CD4-positive, alpha-beta T cell treated with Interleukin-1 beta for 1 hour (primary cell): ENCODE data around the gene MYBPC2.
"Not testable (repeated sequence)": the region's sequence is repeated elsewhere in the genome, so short reads cannot be mapped to it uniquely, and the experiment has no call there.

Experiments
- DNase-seq, 2 donors: peaks; one replicate each; pipeline ENCODE4 v3.0.0-alpha.2; 2020 to 2022

The MYBPC2 gene

DNA sequence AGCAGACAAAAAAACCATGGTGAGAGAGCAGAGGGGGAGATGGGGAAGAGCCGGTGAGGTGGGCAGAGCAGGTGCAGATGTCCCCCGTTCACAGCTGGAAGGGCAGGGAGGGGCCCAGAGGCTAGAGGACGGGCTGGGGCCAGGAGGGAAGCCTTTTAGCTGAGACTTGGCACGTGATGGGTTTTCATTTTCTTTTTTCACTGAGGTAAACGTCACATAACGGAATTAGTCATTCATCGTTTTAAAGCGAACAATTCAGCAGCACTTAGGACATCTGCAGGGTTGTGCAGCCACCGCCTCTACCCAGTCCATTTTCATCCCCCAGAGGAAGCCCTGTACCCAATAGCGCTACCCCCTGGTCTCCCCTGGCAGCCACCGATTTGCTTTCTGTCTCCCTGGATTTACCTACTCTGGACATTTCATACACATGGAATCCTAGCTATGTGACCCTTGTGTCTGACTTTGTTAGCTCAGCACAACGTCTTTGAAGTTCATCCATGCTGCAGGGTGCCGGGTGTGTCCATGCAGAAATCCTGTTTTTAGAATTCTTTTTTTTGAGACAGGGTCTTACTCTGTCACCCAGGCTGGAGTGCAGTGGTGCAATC is 27.6 kb downstream of the MYBPC2 start:
- peak in 1 of 2 donors; percentile 54 for DNase-seq

DNA sequence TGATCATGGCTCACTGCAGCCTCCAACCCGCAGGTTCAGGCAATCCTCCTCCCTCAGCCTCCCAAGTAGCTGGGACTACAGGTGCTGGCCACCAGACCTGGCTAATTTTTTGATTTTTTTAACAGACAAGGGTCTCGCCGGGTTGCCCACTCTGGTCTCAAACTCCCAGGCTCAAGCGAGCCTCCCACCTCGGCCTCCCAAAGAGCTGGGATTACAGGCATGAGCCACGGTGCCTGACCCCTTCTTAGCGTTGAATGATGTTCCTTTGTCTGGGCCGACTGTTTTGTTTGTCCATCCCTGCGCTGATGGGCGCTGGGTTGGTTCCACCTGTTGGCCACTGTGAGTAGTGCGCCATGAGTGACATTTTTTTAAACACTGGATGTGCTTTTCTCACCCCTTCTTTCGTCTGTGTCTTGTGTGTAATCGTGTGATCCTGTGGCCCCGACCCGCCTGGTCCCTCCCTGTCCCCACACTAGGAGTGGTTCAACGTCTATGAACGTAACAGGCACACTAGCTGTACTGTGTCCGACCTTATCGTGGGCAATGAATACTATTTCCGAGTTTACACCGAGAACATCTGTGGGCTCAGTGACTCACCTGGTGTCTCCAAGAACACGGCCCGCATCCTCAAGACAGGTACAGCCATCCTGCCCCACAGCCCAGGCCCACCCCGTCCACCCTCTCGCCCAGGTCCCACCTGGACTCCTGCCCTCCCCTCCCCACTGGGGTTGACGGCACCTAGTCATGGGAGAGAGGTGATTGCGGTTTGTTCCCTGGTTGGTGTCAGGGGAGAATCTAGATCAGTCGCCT is 28.6 kb downstream of the MYBPC2 start:
- peak; percentile 72 to 73 for DNase-seq

DNA sequence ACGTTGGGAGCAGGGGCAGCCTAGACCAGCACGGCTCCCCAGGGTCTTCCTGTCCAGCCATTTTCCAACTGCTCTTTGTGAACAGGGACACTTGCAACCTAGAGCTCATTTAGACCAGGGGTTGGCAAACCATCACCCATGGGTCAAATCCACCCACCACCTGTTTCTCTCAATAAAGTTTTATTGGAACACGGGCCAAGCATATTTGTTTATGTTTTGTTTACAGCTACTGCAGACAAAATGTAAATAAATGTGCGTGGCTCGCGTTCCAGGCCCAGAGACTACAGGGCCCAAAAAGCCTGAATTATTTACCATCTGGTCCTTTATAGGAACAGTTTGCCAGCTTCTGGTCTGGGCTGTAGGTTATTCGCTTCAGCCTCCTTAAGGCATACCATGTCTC is 30.3 kb downstream of the MYBPC2 start:
- DNase-seq: no peak

DNA sequence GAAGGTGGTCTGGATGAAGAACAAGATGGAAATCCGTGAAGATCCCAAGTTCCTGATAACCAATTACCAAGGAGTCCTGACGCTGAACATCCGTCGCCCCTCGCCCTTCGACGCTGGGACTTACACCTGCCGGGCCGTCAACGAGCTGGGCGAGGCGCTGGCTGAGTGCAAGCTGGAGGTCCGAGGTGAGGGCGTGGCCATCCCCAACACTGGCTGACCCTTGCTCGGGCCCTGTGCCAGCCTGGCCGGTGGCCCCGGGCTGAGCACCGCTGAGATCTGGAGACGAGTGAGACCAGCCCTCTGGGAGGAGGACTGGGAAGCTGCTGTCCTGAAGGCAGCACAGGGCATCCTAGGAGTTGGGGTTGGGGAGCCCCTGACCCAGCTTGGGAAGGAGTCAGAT is 31.7 kb downstream of the MYBPC2 start:
- no peak for DNase-seq

DNA sequence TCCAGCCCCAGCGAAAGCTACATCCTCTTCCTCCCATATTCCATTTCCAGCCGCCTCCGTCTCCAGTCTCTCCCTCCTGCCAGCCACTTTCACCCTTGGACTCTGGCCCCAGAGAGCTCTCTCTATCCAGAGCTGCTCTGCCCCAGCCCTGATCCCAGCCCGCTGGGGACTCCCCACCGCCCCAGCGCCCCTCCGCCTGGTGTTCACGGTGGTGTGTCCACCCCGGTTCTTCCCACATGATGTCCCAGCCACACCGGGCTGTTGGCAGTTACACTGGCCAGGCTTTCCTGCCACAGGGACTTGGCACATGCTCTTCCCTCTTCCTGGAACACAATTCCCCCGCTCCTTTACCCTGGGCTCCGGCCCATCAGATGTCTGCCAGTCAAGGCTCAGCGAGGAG is 32.3 kb downstream of the MYBPC2 start:
- DNase-seq: no peak

DNA sequence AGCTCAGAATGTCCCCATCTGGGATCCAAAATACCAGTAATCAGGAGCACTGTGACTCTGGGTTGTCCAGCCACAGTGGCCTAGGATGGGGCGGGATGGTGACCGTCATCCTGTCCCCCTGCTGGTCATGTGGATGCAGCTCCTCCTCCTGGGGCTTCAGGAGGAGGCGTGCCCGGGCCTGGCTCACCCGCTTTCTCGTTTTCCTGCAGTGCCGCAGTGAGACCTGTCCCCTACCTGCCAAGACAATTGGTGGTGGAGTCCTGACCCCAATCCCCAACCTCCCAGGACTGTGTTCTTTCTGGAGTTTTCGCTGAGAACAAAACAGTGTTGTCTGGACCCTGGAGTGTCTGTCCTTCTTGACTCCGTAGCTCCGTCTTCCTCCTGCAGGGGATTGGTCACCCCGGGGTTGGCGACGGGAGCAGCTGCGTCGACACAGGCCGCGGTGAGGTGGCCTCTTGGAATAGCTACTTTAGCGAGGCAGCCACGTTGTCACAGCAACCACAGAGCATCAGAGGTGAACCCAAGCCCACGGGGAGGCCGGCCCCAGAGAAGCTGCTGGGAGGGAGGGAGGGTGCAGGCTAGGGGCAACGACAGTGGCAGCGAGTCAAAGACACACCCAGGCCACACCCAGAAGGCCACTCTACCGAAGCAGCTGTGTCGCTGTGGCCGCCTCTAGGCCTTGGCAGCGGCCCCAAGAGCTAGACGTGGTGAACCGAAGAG is 33.5 kb downstream of the MYBPC2 start:
- DNase-seq: no peak

DNA sequence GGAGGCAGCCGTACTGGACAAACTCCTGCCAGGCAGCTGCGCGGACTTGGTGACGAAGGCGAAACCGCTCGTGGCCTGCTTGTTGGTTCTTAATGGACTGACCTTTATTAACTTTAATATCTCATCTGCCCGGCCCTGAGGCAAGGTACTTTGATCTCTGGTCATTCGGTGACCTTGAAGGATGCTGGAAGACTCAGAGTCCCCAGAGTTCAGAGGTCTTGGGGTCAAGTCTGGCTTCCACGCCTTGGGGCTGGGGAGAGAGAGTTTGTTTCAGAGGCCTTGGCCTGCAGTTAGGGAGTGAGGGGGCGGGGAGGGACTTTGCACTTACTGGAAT is 34.0 kb downstream of the MYBPC2 start:
- no peak for DNase-seq

DNA sequence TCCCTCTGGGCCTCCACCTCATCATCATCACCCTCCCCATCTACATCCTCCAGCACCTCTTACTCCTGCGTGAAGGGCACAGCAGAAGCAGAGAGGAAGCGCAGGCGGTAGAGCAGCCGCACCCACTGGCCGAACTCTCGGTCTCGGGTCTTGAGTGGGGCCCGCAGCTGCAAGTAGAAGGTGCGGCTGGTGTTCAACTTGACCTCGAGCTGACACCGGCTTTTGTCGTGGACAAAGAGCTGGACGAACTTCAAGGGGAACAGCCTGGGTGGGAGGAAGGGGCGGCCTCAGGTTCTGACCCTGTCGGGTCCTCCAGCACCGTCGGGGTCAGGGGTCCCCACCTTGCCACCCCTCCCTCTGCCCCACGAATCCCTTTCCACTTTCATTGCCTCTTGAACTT is 34.9 kb downstream of the MYBPC2 start:
- DNase-seq: no peak

DNA sequence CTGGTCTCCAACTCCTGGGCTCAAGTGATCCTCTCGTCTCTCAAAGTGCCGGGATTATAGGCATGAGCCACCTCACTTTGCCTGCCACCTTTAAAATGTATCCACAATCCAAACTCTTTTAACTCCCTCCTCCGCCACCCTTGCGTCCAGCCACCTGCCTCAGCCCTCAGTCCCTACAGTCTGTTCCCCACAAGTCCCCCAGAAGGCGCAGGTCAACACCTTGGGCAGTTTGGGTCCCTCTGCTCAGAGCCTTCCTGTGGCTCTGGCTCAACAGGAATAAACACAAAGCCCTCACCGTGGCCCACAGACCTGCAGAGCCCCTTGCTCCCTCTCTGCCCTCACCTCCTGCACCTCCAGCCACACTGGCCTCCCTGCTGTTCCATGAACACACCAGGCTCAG is 36.1 kb downstream of the MYBPC2 start:
- DNase-seq: no peak

DNA sequence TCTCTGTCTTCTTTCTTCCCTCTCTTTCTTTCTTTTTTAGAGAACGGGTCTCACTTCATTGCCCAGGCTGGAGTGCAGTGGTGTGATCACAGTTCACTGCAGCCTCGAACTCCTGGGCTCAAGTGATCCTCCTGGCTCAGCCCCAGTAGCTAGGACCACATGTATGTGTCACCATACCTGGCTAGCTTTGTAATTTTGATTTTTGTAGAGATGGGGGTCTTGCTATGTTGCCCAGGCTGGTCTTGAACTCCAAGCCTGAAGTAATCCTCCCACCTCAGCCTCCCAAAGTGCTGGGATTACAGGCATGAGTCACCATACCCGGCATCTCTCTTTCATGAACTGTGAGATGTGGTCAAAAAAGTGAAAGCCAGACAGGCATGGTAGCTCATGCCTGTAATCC is 40.6 kb downstream of the MYBPC2 start:
- DNase-seq: not testable (repeated sequence)

DNA sequence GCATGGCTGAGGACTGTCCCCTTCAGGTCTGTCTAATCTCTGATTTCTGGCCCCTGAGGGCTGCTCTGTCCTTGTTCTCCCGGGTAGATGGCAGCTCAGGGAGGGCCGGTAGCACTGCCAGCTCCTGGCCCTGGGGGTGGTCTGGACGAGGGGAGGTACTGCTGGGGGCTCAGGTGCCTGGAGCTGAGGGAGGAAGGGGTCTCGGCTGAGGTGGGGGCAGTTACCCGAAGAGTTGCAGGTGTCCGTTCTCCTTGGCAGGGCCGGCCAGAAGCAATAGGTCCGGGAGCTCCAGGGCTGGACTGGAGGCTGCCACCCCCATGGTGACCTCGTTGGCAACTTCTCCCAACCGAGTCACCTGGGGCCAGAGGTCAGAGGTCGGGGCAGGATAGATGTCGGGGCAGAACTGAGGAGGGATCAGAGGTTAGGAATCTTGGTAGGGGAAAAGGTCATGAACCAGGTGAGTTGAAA is 42.4 kb downstream of the MYBPC2 start:
- DNase-seq: no peak

DNA sequence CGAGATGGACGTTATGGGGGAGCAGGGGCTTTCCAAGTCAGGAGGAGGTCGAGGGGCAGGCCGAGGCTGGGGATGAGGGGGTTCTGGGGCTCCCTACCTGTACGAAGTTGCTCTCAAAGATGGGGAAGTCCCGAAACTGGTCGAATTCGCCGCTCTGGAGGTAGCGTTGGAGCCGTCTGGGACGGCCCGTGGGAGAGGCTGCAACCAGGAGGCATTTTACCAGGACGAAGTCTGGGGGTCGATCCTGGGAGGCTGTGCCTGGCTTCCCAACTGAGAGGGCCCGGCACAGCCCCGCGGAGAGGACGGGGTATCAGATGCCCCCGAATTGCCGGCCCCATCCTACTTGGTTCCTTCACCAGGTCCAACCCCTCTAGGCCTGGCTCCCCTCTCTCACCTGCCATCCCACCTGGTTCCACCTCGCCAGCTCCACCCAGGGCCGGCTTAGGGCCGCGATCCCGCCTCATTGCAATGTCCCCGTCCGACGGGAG is 43.1 kb downstream of the MYBPC2 start:
- no peak for DNase-seq

DNA sequence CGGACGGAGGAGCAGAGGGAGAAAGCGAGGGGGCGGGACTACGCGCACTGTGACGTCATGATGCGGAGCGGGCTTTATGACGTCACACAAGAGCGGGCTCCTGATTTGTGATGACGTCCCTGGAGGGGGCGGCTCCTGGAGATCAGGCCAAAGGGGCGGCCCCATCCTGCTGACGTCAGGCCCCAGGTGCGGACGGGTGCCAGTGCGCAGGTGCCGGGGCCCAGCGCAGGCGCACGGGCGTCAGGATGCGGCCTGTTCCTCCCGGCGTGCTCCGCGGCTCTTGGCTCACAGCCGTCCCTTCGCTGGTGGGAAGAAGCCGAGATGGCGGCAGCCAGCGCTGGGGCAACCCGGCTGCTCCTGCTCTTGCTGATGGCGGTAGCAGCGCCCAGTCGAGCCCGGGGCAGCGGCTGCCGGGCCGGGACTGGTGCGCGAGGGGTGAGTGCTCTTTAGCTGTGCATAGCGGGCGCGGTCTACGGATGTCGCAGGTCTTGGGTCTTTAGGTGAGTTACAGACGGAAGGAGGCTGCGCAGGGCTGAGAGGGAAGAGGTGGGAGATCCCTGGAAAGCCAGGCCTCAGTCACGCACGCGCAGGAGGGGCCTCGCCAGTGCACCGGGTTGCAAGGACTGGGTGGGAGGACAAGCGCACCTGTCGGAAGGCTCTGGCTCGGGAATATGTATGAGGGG is 43.7 kb downstream of the MYBPC2 start, which contains the start of the genes EMC10 and GARIN5A:
Gene EMC10 (plus strand): TSS at position 284 of the 683 bp plus-strand sequence. CDS start 38 bp downstream, at position 322.
Gene GARIN5A (minus strand): TSS at position 625 of the 683 bp plus-strand sequence. CDS start 460 bp downstream, at position 165.
- peak; percentile 97 for DNase-seq

DNA sequence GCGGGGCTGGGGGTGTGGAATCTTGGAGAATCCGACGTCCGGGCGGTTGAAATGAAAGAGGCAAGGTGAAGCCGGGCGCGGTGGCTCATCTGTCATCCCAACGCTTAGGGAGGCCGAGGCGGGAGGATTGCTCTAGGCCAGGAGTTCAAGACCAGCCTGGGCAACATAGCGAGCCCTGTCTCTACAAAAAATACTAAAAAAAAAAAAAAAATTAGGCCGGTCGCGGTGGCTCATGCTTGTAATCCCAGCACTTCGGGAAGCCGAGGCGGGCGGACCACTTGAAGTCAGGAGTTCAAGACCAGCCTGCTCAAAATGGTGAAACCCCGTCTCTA is 44.2 kb downstream of the MYBPC2 start:
- DNase-seq: no peak

DNA sequence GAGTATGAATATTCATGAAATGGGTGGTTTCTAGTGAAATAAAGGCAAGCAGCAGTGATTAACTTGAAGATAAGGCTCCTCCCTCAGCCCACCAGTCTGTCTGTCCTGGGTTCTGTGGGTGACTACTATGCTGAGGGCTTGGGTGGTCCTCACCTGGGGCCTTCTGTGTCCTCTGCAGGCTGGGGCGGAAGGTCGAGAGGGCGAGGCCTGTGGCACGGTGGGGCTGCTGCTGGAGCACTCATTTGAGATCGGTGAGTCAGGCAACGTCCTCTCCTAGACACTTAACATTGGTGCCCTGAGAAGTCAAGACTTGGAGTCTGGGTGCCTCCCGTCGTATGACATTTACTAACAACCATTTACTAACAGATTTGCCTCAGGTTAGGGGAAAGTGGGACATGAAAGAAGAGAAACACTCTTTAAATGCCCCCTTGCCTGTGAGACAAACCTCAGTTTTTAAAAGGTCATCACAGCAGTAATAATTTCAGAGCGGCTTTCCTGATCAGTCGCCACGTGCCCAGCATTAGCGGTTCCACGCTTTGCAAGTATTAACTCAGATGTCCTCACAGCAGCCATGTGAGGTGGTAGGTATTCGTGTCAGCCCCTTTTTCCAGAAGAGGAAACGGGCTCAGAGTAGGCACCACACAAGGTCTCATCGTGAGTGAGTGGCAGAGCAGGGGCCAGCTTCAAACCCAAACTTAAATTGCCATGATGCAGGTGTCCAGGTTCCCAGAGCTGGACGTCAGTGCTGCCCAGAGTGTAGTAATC is 45.2 kb downstream of the MYBPC2 start:
- DNase-seq: no peak

DNA sequence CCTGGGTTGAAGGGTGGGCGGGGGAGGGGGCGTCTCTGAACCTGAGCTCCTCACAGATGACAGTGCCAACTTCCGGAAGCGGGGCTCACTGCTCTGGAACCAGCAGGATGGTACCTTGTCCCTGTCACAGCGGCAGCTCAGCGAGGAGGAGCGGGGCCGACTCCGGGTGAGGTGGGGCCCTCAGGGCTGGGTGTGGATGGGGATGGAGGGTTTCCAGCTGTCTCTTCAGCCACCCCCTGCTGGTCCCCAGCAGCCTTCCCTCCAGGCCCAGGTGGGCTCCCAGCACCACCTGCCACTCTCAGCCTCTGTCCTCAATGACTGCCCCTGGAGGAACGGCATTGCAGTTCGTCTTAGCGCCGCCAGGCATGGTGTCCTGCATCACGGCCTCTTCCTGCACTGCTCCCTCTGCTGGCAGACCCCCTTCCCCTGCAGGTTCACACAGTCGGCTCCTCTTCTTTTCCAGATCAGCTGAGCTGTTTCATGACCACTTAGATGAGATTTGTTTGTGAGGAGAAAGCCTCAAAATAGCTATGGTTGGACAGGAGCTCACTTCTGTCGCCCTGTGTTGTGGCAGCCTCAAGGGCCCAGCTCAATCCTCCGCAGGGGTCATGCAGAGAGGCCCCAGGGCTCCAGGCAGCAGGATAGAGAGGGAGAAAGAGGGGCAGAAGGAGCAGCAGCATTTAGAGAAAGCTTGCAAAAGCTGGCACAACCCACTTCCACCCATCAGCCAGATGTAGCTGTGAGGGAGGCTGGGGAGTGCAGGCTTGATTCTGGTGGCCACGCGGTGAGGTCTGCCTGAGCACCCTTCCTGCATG is 46.4 kb downstream of the MYBPC2 start:
- peak in 1 of 2 donors; percentile 18 for DNase-seq

DNA sequence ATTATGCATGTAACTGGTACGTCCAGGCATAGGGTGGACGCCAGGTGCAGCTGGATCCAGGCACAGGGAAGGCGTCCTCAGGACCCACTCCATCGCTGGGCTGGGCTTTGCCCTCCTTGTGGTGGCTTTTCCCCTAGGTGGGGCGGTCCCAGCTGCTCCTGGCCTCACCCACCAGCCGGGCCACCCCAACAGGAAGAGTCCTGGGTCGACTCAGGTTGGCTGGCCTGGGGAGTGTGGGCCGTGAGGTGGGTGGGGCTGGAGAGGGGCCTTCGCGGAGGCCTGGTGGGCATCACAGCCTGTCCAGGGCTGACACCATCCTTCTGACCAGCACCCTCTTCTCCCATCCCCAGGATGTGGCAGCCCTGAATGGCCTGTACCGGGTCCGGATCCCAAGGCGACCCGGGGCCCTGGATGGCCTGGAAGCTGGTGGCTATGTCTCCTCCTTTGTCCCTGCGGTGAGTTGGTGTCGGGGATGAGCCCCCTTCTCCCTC is 47.1 kb downstream of the MYBPC2 start:
- no peak for DNase-seq

DNA sequence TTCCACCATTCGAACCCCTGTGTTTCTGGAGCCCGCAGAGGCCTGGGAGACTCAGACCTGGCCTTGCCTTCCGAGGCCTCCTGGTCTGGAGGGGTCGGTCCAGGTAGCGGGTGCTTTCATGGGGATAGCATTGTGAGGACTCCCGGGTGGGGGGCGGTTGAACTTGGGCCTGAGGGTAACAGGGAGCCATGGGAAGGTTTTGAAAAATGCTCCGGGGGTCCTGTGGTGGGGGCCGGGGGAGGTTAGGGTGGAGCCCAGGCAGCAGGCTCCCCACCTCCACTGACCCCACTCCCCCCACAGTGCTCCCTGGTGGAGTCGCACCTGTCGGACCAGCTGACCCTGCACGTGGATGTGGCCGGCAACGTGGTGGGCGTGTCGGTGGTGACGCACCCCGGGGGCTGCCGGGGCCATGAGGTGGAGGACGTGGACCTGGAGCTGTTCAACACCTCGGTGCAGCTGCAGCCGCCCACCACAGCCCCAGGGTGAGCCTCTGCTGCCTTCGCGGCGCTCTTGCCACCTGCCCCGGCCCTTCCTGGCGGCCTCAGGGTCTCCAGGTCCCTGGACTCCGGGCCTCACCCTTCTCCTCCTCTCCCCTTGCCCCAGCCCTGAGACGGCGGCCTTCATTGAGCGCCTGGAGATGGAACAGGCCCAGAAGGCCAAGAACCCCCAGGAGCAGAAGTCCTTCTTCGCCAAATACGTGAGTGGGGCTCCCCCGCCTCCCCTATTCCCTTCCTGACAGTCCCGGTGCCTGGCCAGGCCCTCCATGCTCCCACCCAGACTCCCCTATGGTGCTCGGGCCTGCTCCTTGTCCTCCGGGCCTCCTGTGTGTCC is 47.8 kb downstream of the MYBPC2 start:
- DNase-seq: no peak

DNA sequence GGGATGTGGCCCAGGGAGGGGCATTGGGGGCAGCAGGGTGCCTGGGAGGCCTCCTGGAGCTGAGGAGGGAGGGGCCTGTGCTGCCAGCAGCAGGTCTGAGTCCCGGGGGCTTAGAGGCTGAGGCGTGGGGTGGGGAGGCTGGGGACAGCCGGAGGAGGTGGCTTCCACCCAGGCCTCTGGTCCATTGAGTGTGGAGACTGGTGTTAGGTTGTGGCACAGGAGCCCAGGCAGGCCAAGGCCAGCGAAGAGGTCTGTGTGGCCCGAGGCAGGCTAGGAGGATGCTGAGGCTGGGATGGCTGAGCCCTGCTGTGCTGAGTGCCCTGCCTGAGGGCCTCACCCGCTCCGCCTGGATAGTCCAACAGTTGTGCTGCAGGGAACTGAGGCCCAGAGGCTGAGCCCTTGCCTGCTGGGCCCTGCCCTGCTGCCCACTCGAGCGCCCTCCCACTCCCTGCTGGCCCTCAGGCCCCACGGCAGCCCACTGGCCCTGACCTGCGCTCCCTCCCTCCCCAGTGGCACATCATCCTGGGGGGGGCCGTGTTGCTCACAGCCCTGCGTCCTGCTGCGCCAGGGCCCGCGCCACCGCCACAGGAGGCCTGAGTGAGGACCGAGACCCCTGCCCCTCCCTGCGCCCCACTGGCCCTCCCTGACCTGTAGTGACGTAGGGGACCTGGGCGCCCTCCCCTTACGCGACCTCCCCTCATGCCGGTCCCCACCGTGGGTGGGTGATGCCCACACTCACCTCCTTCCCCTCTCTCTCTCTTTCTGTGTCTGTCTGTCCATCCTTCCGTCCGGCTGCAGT is 48.9 kb downstream of the MYBPC2 start:
- no peak for DNase-seq
